Adipocyte (in vitro differentiated cells): ENCODE measurements around the gene EHMT1.

Experiments
- DNase-seq: peaks from one replicate; pipeline ENCODE4 v3.0.0-alpha.2; 2015; ENCODE audit warnings: low read depth
- H3K27me3 ChIP-seq: replicated peaks from 2 replicates; pipeline ENCODE4 v1.7.0; 2013; ENCODE audit warnings: mild to moderate bottlenecking, low read length, moderate library complexity; ENCODE audit not compliant: control insufficient read depth, insufficient read depth
- H3K36me3 ChIP-seq: 2 replicates; pipeline ENCODE4 v1.7.0; 2013; ENCODE audit warnings: low read length, mild to moderate bottlenecking, moderate library complexity; ENCODE audit not compliant: control insufficient read depth, insufficient read depth, severe bottlenecking
- H3K4me1 ChIP-seq: 2 replicates; pipeline ENCODE4 v1.7.0; 2013; ENCODE audit warnings: mild to moderate bottlenecking, low read length, moderate library complexity; ENCODE audit not compliant: control insufficient read depth, insufficient read depth
- H3K4me3 ChIP-seq: 2 replicates; pipeline ENCODE4 v1.7.0; 2013; ENCODE audit warnings: mild to moderate bottlenecking, low read length, moderate library complexity
- H3K9ac ChIP-seq: 2 replicates; pipeline ENCODE4 v1.7.0; 2013; ENCODE audit warnings: mild to moderate bottlenecking, low read length, moderate library complexity
- H3K9me3 ChIP-seq: 2 replicates; pipeline ENCODE4 v1.7.0; 2013; ENCODE audit warnings: mild to moderate bottlenecking, low read length, moderate library complexity; ENCODE audit not compliant: control insufficient read depth

Gene EHMT1

DNA sequence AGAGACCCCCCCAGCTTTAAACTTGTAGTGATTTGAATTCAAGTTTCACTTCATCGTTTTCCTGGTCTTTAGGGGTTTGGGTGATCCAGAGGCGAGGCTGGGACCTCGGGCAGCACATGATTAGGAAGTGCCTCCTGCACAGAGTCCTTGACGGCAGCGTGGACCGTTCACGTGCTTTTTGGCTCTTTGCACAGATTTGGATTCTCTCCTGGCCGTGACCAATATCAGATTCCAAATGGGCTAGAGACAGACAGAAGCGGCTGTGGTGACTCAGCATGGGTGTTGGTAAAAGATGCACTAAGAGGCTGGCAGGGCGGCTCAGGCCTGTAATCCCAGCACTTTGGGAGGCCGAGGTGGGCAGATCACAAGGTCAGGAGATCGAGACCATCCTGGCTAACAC lies 141.6 kb downstream of the EHMT1 start:
- Histone ChIP-seq H3K9me3 (peaks cover 4% of the 10 kb centered on the region), H3K36me3 (peaks cover 54% of the 10 kb centered on the region), H3K27me3 (no peaks in the 10 kb centered on the region), H3K4me3 (no peak overlapping the region), H3K9ac (peak overlapping the region; percentile 48), H3K4me1 (peaks cover 17% of the 10 kb centered on the region)
- DNase-seq: no peak

- Histone ChIP-seq H3K27me3 (no peaks in the 10 kb centered on the region), H3K9ac (peak overlapping the region; percentile 11), H3K4me1 (peaks cover 17% of the 10 kb centered on the region), H3K4me3 (no peak overlapping the region), H3K36me3 (peaks cover 48% of the 10 kb centered on the region), H3K9me3 (no peaks in the 10 kb centered on the region)
- no peak for DNase-seq
Measured at GRCh38 chr9:137761032-137761431, 142.2 kb downstream of the EHMT1 start.

DNA sequence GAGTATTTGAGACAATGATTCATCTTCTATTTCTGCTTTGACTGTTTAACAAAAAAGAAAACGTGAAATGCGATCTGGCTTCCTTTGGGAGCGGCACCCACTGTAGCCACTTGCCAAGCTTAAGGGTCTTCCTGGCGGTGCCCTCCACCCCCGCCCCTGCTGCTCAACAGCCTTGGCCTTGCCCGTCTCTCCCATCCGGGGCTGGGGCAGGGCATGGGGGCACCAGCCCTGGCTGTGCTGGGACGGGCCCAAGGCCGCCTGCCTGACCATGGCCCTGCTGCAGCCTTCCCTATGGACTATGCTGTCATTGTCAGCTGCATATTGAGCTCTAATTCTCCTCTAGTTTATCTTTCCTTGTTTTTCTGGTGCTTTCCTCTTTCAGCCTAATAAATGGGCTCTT lies 143.0 kb downstream of the EHMT1 start:
- peaks cover 14% of the 10 kb centered on the region for H3K4me1 ChIP-seq
- H3K36me3 ChIP-seq: peaks cover 52% of the 10 kb centered on the region
- H3K4me3 ChIP-seq: no peak overlapping the region
- no peak overlapping the region for H3K9ac ChIP-seq
- no peaks in the 10 kb centered on the region for H3K9me3 ChIP-seq
- no peaks in the 10 kb centered on the region for H3K27me3 ChIP-seq
- DNase-seq: no peak

GRCh38 chr9:137762414-137763061 lies 143.7 kb downstream of the EHMT1 start:
- no peak overlapping the region for H3K4me3 ChIP-seq
- no peaks in the 10 kb centered on the region for H3K27me3 ChIP-seq
- no peak overlapping the region for H3K9ac ChIP-seq
- no peak for DNase-seq
- H3K9me3 ChIP-seq: no peaks in the 10 kb centered on the region
- peaks cover 14% of the 10 kb centered on the region for H3K4me1 ChIP-seq
- peaks cover 52% of the 10 kb centered on the region for H3K36me3 ChIP-seq

GRCh38 chr9:137763271-137763955 lies 144.6 kb downstream of the EHMT1 start:
- no peak for DNase-seq
- no peak overlapping the region for H3K4me3 ChIP-seq

DNA sequence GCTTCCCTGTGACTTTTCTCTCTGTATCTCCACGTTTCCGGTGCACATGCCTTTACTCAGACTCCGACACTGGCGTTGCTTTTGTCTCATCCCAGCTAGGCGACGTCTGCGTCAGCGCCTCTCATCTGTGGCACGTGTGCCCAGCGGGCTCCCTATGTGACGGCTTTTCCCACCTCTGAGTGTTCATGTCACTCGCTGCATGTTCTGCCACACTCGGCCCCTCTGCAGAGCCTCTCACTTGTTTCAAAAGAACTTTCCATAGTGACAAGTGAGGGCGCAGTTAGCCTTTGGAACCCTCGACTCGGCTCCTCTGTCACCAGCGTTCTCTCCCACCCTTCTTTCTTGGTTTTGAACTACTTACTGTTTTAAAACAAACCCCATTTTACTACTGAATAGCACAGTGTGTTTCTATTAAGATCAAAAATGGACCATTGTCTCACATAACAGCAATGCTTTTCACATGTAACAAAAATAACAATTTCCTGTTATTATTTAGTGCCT lies 145.4 kb downstream of the EHMT1 start:
- DNase-seq: no peak
- Histone ChIP-seq H3K36me3 (peaks cover 46% of the 10 kb centered on the region), H3K9ac (no peak overlapping the region), H3K9me3 (no peaks in the 10 kb centered on the region), H3K4me3 (no peak overlapping the region), H3K27me3 (no peaks in the 10 kb centered on the region), H3K4me1 (peaks cover 14% of the 10 kb centered on the region)

More at GRCh38 chr9:137763271-137763955, 144.6 kb downstream of the EHMT1 start:
- Histone ChIP-seq H3K9ac (no peak overlapping the region), H3K27me3 (no peaks in the 10 kb centered on the region), H3K36me3 (peaks cover 50% of the 10 kb centered on the region), H3K9me3 (no peaks in the 10 kb centered on the region), H3K4me1 (peaks cover 14% of the 10 kb centered on the region)

DNA sequence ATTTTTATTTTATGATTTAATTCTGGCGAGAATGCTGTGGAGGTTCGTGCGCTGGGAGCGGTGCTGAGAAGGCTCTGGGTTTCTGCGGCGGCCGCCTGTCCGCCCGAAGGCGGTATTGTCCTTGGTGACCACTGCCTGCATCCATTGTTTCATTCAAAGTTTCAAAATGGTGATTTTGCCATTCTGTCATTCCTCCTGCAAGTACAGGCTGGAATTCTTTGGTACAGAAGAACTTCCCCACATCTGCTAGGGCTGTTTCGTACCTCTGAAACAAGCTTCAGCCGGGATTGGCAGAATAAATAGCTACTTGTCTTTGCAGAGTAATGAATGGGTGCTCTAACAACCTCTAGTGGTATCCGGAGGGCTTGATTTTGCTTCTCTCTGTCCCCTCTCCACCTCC lies 146.2 kb downstream of the EHMT1 start:
- H3K4me1 ChIP-seq: peaks cover 14% of the 10 kb centered on the region
- H3K9ac ChIP-seq: no peak overlapping the region
- peaks cover 46% of the 10 kb centered on the region for H3K36me3 ChIP-seq
- no peak for DNase-seq
- H3K9me3 ChIP-seq: no peaks in the 10 kb centered on the region
- no peaks in the 10 kb centered on the region for H3K27me3 ChIP-seq
- H3K4me3 ChIP-seq: no peak overlapping the region

DNA sequence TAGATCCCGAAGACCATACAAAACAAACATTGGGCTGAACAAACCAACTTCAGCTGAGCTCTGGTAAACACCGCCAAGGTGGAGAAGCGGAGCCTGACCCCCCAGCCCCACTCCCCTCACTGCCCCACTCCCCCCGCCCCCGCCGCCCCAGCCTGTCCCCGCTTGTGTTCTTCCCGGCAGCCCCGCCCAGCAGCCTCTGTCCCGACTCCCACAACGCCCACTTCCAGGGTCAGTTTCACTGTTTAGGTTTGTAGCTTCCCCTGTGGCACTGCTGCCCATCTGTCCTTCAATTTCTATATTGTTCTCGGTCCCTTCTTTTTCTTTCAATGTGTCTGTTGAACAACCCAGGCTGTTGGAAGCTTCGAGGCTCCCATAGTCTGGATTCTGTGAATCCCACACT lies 146.7 kb downstream of the EHMT1 start:
- H3K4me3 ChIP-seq: no peak overlapping the region
- H3K36me3 ChIP-seq: peaks cover 52% of the 10 kb centered on the region
- H3K9me3 ChIP-seq: no peaks in the 10 kb centered on the region
- DNase-seq: no peak
- no peaks in the 10 kb centered on the region for H3K27me3 ChIP-seq
- no peak overlapping the region for H3K9ac ChIP-seq
- H3K4me1 ChIP-seq: peaks cover 10% of the 10 kb centered on the region

DNA sequence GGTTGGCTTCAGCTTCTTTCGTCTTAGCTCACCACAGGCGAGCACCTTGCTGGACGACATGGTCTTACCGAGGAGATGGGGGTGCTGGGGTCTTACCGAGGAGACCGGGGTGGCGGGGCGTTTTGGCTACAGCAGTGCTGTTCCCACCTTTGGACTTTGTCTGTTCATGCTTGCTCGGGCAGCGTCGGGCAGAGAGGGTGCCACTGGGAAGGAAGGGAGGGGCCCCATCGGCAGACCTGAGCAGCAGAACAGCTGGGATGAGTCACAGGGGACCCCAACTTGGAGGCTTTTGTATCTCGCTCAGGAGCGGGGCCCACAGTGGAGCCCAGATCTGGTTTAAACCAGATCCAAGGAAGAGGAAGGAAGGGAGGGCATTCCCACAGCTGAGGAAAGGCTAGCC lies 152.8 kb downstream of the EHMT1 start:
- no peak for DNase-seq
- Histone ChIP-seq H3K9me3 (no peaks in the 10 kb centered on the region), H3K27me3 (no peaks in the 10 kb centered on the region), H3K4me3 (no peak overlapping the region), H3K36me3 (peaks cover 69% of the 10 kb centered on the region), H3K9ac (no peak overlapping the region), H3K4me1 (no peaks in the 10 kb centered on the region)

DNA sequence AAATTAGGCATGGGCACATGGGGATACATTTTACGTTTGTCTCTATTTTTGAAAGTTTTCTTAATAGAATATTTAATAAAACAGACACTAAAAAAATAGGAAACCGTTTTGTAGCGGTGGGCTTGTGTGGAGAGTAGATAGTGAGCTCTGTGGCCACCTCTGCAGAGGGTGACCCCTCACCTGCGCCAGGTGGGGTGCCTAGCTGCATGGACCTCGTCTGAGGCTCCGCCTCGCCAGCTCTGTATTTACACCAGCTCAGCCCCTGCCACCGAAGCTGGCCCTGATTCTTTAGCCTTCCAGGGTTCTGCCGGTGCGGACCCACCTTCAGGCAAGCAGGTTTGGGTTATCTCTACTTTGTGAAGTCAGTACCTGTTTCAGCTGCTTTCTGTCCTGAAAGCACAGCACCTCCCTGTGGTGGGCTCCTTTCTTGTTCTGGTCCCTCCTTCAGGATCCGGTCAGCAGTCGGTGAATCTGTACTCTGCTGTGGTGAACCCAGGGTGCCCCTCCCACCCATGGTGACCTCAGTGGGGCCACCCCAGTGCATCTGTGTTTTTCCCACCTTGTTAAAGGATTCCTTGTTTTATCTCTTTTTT lies 153.6 kb downstream of the EHMT1 start:
- no peak for DNase-seq
- H3K36me3 ChIP-seq: peaks cover 69% of the 10 kb centered on the region

DNA sequence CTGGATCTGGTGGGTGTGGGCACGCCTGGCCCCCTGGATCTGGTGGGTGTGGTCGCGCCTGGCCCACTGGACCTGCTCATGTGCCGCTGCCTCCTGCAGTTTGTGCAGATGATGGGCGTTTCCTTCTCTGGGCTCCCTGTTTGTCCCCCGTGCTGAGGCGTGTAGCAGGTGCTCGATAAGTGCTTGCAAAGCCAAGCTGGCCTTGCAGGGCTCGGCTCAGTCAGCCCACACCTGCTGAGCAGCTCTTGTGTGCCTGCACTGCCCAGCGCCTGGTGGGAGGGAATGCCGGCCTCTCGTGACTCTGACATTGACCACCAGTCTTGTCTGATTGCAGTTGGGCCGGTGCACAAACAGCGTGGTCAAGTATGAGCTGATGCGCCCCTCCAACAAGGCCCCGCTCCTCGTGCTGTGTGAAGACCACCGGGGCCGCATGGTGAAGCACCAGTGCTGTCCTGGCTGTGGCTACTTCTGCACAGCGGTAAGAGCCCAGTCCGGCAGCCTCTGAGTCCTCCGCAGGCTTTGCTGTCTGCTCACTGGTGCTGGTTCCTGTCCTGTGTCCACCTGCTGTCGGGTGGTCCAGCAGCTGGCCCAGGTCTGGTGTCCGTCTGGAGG lies 156.1 kb downstream of the EHMT1 start:
- Histone ChIP-seq H3K27me3 (no peaks in the 10 kb centered on the region), H3K9ac (no peak overlapping the region), H3K36me3 (peaks cover 82% of the 10 kb centered on the region), H3K9me3 (no peaks in the 10 kb centered on the region), H3K4me3 (no peak overlapping the region), H3K4me1 (no peaks in the 10 kb centered on the region)
- DNase-seq: no peak

More for the DNA sequence above, 153.6 kb downstream of the EHMT1 start:
- Histone ChIP-seq H3K9me3 (no peaks in the 10 kb centered on the region), H3K4me3 (no peak overlapping the region), H3K27me3 (no peaks in the 10 kb centered on the region), H3K9ac (no peak overlapping the region), H3K4me1 (no peaks in the 10 kb centered on the region)
